Esophagus muscularis mucosa (tissue), 2 donors: ENCODE measurements around the gene AGTPBP1.

Source experiments
- POLR2A ChIP-seq: fragments of 450-650 bp; IDR thresholded peaks from one replicate; pipeline ENCODE4 v1.6.1; 2017; ENCODE audit warnings: antibody characterized with exemption, moderate library complexity, mild to moderate bottlenecking, low read depth
- POLR2AphosphoS5 ChIP-seq, 2 donors: sonication (generic); formaldehyde crosslinking; IDR thresholded peaks; one replicate each; pipeline ENCODE4 v1.6.1; 2017; ENCODE audit warnings: antibody characterized with exemption in 2 of 2

DNA sequence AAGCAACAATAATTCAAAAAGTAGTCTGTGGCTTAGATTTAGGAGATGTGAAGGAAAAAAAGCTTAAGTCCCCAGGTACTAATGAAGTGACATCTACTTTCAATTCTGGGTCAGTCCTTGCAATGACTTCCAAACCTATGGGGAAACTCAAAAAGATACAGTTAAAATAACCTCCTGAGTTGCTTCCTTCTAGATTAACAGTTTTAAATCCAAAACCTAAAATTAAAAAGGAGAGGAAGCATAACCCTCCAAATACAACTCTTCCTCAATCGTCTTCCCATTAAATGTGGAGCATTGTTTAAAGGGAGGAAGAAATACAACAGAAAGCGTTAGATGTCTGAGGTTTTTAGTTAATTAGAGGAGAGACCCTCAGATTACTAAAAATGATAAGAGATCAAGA lies 75.7 kb downstream of the AGTPBP1 start:
- TF ChIP-seq POLR2A (no peak), POLR2AphosphoS5 (IDR thresholded peaks at IDR 0.05) (no peak)
